Thoracic aorta (tissue), 2 donors: ENCODE measurements around the gene ST6GAL1. TPM values are rescaled to one million over a fixed set of nuclear protein-coding genes. Genes with fewer than 3 reads are reported as not detected.
"Not testable (repeated sequence)": the region's sequence is repeated elsewhere in the genome, so short reads cannot be mapped to it uniquely, and the experiment has no call there.

Experiments
- ATAC-seq: fragments of 150-250 bp; one replicate; pipeline ENCODE4 v1.8.0; 2017; ENCODE audit warnings: low read depth; ENCODE audit not compliant: insufficient number of reproducible peaks, low FRiP score
- DNase-seq: peaks from one replicate; pipeline ENCODE4 v3.0.0-alpha.2; 2020; ENCODE audit warnings: low spot score
- H3K27ac ChIP-seq, 2 donors: fragments of 200-600 bp; sonication (generic); 1 replicate in 1 of 2; 2 replicates in 1 of 2; pipeline ENCODE4 v1.5.1; 2016; ENCODE audit warnings: mild to moderate bottlenecking in 2 of 2, moderate library complexity in 2 of 2
- H3K27me3 ChIP-seq: fragments of 200-600 bp; sonication (generic); replicated peaks from 2 replicates; pipeline ENCODE4 v1.6.0; 2016; ENCODE audit warnings: mild to moderate bottlenecking; ENCODE audit not compliant: insufficient read depth
- H3K36me3 ChIP-seq: fragments of 200-600 bp; sonication (generic); one replicate; pipeline ENCODE4 v1.5.1; 2016
- H3K4me1 ChIP-seq, 2 donors: fragments of 200-600 bp; sonication (generic); 1 replicate in 1 of 2; 2 replicates in 1 of 2; pipeline versions ENCODE4 v1.5.1 to v1.6.0; 2016; ENCODE audit warnings: low read depth in 2 of 2, mild to moderate bottlenecking in 1 of 2; ENCODE audit not compliant: control insufficient read depth in 1 of 2
- H3K4me3 ChIP-seq: fragments of 200-600 bp; sonication (generic); 2 replicates; pipeline ENCODE4 v1.5.1; 2016; ENCODE audit warnings: mild to moderate bottlenecking
- H3K9me3 ChIP-seq: fragments of 200-600 bp; sonication (generic); 2 replicates; pipeline ENCODE4 v1.5.1; 2016
- total RNA-seq, 2 donors: library from RNA; depleted of rRNA; stranded (reverse); fragments of >200 nt; gene quantifications; one replicate each; pipeline versions ENCODE4 v1.1.0 to v1.2.3, GENCODE V29; 2016
- TF ChIP-seq, protein P1 (sequence below): fragments of 200-600 bp; sonication (generic); IDR thresholded peaks from one replicate; pipeline ENCODE4 v1.5.1; 2019; ENCODE audit warnings: antibody characterized with exemption

The ST6GAL1 gene, protein sequence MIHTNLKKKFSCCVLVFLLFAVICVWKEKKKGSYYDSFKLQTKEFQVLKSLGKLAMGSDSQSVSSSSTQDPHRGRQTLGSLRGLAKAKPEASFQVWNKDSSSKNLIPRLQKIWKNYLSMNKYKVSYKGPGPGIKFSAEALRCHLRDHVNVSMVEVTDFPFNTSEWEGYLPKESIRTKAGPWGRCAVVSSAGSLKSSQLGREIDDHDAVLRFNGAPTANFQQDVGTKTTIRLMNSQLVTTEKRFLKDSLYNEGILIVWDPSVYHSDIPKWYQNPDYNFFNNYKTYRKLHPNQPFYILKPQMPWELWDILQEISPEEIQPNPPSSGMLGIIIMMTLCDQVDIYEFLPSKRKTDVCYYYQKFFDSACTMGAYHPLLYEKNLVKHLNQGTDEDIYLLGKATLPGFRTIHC
- 100 to 1,000 TPM in 1 of 2 donors, 10 to 100 TPM in 1; 89.5 to 141 TPM for total RNA-seq

DNA sequence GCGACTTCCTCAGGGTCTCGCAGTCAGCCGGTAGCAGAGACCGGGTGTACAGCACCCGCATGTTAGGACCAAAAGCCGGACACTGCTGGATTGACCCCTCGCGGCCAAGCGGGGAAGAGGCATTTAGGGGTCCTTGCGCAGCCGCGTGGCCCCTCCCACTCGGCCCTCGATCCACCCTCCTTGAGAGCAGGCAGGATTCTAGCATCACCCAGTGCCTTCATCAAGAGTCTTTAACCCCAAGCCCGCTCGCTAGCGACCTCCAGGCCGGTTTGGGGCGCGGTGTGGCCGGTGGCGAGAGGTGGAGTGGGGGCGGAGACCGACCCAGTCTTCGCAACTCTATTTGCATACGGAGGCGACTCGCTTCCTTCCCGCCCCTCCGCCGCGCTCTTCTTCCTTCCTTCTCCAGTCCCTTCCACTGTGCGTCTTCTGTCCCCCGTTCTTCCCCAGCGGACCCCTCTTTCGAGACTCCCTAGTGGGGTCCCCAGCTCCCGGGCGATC, at the start of gene ST6GAL1:
Gene ST6GAL1 (plus strand): TSS at position 384 of the 498 bp plus-strand sequence. CDS start 112,178 bp downstream, outside the sequence.
- TF ChIP-seq, protein P1, sequence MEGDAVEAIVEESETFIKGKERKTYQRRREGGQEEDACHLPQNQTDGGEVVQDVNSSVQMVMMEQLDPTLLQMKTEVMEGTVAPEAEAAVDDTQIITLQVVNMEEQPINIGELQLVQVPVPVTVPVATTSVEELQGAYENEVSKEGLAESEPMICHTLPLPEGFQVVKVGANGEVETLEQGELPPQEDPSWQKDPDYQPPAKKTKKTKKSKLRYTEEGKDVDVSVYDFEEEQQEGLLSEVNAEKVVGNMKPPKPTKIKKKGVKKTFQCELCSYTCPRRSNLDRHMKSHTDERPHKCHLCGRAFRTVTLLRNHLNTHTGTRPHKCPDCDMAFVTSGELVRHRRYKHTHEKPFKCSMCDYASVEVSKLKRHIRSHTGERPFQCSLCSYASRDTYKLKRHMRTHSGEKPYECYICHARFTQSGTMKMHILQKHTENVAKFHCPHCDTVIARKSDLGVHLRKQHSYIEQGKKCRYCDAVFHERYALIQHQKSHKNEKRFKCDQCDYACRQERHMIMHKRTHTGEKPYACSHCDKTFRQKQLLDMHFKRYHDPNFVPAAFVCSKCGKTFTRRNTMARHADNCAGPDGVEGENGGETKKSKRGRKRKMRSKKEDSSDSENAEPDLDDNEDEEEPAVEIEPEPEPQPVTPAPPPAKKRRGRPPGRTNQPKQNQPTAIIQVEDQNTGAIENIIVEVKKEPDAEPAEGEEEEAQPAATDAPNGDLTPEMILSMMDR: peak; percentile 74
- Histone ChIP-seq H3K4me1 (peaks cover 11 to 28% of the 10 kb centered on the region in 2 donors), H3K27ac (peak within 1 kb of the TSS; percentile 89 to 94), H3K27me3 (no peaks in the 10 kb centered on the region), H3K9me3 (no peaks in the 10 kb centered on the region), H3K36me3 (no peaks in the 10 kb centered on the region), H3K4me3 (peak within 1 kb of the TSS; percentile 95)
- ATAC-seq: peak; percentile 30
- DNase-seq: peak; percentile 64

DNA sequence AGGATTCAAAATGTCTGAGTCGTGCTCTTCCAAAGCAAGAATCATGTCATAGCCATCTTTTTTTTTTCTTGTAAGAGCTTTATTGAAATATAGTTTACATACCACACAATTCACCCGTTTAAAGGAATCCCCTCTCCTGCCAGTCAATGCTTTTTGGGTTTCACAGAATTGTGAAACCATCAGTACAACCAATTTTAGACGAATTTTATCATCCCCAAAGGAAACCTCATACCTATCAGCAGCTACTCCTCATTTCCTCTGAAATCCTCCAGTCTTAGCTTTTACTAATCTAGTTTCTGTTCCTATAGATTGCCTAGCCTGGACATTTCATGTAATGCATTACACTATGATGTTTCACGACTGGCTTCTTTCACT, 48.2 kb upstream of the ST6GAL1 start:
- TF ChIP-seq, protein P1: no peak
- Histone ChIP-seq H3K27ac (no peak overlapping the region), H3K9me3 (no peaks in the 10 kb centered on the region), H3K4me3 (no peak overlapping the region), H3K4me1 (no peaks in the 10 kb centered on the region), H3K27me3 (no peaks in the 10 kb centered on the region), H3K36me3 (no peaks in the 10 kb centered on the region)
- DNase-seq: no peak
- ATAC-seq: no peak

DNA sequence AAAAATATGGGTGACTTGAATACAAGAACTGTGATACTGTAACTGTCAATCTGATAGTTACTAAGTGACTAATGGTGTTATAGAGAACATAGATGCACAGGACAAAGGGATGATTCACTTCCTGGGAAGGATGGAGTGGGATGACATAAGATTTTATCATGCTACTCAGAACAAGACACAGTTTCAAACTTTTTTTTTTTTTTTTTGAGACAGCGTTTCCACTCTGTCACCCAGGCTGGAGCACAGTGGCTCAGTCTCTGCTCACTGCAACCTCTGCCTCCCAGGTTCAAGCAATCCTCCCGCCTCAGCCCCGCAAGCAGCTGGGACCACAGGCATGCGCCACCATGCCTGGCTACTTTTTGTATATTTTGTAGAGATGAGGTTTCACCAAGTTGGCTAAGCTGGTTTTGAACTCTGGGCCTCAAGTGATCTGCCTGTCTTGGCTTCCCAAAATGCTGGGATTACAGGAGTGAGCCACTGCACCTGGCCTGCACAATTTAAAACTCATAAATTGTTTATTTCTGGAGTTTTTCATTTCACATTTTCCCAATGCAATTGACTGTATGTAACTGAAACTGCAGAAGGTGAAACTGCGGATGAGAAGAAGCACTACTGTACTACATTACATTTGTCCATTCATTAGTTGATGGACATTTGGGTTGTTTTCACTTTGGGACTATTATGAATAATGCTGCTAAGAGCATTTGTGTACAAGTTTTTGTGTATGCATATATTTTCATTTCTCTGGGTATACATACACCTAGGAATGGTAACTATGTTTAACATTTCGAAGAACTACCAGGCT, 47.2 kb upstream of the ST6GAL1 start:
- Histone ChIP-seq H3K4me3 (no peak overlapping the region), H3K36me3 (no peaks in the 10 kb centered on the region), H3K27me3 (no peaks in the 10 kb centered on the region), H3K4me1 (no peaks in the 10 kb centered on the region), H3K9me3 (no peaks in the 10 kb centered on the region), H3K27ac (no peak overlapping the region)
- TF ChIP-seq, protein P1: no peak
- DNase-seq (no peak), ATAC-seq (no peak)

DNA sequence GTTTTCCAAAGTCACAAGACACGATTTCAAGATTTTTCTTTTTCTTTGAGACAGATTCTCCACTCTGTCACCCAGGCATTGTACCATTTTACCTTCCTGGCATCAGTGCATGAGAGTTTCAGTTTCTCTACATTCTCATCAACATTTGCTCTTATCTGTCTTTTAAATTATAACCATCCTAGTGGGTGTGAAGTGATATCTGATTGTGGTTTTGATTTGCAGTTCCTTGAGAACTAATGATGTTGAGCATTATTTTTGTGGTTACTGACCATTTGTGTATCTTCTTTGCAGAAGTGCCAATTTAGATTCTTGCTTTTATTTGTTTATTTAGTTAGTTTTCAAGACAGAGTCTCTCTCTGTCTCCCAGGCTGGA, 46.7 kb upstream of the ST6GAL1 start:
- no peaks in the 10 kb centered on the region for H3K27me3 ChIP-seq
- H3K9me3 ChIP-seq: no peaks in the 10 kb centered on the region
- H3K27ac ChIP-seq: no peak overlapping the region
- TF ChIP-seq, protein P1: no peak
- ATAC-seq (no peak), DNase-seq (no peak)
- H3K36me3 ChIP-seq: no peaks in the 10 kb centered on the region
- no peak overlapping the region for H3K4me3 ChIP-seq
- H3K4me1 ChIP-seq: no peaks in the 10 kb centered on the region

DNA sequence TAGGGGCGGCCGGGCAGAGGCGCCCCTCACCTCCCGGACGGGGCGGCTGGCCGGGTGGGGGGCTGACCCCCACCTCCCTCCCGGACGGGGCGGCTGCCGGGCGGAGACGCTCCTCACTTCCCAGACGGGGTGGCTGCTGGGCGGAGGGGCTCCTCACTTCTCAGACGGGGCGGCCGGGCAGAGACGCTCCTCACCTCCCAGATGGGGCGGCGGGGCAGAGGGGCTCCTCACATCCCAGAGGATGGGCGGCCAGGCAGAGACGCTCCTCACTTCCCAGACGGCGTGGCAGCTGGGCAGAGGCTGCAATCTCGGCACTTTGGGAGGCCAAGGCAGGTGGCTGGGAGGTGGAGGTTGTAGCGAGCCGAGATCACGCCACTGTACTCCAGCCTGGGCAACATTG, 45.5 kb upstream of the ST6GAL1 start:
- not testable (repeated sequence) for H3K9me3 ChIP-seq, H3K4me1 ChIP-seq, H3K36me3 ChIP-seq, H3K27me3 ChIP-seq, H3K4me3 ChIP-seq, DNase-seq, ATAC-seq, H3K27ac ChIP-seq
